ENCODE data around the gene OCEL1.
"Not testable (repeated sequence)": the region's sequence is repeated elsewhere in the genome, so short reads cannot be mapped to it uniquely, and the experiment has no call there.

OCEL1 gene

DNA sequence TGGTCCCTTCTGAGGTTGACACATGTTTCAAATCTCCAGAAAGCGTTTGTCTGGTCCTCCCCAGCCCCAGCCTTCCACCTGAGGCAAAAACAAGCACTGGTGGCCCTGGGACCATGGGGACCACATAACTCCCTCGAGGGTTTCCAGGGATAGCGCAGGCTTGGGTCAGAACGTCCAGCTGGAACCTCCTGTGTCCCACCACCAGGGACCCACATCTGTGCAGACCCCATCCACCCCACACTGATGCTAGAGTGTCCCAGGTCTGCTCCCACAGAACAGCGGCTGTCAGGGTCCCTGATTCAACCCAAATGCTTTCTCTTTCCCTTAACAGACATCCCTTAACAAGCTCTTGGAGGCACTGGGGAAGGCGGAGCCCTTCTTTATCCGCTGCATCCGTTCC is 40.4 kb upstream of the OCEL1 start:
- DNase-seq (ENCODE audit: low spot score), result no peak
- TF ChIP-seq, protein P1, sequence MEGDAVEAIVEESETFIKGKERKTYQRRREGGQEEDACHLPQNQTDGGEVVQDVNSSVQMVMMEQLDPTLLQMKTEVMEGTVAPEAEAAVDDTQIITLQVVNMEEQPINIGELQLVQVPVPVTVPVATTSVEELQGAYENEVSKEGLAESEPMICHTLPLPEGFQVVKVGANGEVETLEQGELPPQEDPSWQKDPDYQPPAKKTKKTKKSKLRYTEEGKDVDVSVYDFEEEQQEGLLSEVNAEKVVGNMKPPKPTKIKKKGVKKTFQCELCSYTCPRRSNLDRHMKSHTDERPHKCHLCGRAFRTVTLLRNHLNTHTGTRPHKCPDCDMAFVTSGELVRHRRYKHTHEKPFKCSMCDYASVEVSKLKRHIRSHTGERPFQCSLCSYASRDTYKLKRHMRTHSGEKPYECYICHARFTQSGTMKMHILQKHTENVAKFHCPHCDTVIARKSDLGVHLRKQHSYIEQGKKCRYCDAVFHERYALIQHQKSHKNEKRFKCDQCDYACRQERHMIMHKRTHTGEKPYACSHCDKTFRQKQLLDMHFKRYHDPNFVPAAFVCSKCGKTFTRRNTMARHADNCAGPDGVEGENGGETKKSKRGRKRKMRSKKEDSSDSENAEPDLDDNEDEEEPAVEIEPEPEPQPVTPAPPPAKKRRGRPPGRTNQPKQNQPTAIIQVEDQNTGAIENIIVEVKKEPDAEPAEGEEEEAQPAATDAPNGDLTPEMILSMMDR (IDR thresholded peaks at IDR 0.05; ENCODE audit: extremely low read depth, insufficient read depth, missing control alignments), result no peak
- in situ Hi-C loops (cut with MboI; ENCODE audit: low pct_unique_long_range_greater_than_20kb, low sequenced_read_pairs, unreplicated experiment), result no loop called here

DNA sequence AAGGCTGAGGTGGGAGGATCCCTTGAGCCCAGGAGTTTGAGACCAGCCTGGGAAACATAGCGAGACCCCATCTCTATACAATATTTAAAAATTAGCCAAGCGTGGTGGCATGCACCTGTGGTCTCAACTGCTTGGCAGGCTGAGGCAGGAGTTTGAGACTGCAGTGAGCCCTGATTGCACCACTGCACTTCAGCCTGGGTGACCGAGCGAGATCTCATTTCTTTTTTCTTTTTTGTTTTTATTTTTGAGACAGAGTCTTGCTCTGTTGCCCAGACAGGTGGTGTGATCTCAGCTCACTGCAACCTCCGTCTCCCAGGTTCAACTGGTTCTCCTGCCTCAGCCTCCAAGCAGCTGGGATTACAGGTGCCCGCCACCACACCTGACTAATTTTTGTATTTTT is 34.3 kb upstream of the OCEL1 start:
- DNase-seq (ENCODE audit: low spot score); in situ Hi-C loops (cut with MboI; ENCODE audit: low pct_unique_long_range_greater_than_20kb, low sequenced_read_pairs, unreplicated experiment): not testable (repeated sequence)

DNA sequence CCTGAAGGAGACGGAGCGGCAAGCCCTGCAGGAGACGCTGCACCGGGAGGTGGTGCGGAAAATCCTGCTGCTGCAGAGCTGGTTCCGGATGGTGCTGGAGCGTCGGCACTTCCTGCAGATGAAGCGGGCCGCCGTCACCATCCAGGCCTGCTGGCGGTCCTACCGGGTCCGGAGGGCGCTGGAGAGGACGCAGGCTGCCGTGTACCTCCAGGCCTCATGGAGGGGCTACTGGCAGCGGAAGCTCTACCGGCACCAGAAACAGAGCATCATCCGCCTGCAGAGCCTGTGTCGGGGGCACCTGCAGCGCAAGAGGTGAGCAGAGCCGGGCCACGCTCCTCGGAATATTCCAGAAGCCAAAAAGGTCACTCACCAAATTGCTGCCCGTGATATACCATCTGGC is 33.3 kb upstream of the OCEL1 start:
- in situ Hi-C loops (cut with MboI; ENCODE audit: low pct_unique_long_range_greater_than_20kb, low sequenced_read_pairs, unreplicated experiment), result no loop called here
- TF ChIP-seq, protein P1 (IDR thresholded peaks at IDR 0.05; ENCODE audit: extremely low read depth, insufficient read depth, missing control alignments), result no peak

DNA sequence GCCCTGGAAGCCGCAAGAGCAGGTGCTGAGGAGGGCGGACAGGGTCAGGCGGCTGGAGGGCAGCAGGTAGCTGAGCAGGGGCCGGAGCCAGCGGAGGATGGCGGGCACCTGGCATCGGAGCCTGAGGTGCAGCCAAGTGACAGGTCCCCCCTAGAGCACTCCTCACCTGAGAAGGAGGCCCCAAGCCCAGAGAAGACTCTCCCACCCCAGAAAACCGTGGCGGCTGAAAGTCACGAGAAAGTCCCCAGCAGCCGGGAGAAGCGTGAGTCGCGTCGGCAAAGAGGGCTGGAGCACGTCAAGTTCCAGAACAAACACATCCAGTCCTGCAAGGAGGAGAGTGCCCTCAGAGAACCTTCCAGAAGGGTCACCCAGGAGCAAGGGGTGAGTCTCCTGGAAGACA is 31.4 kb upstream of the OCEL1 start:
- in situ Hi-C loops (cut with MboI; ENCODE audit: low pct_unique_long_range_greater_than_20kb, low sequenced_read_pairs, unreplicated experiment), result no loop called here
- TF ChIP-seq, protein P1 (IDR thresholded peaks at IDR 0.05; ENCODE audit: extremely low read depth, insufficient read depth, missing control alignments), result no peak
- DNase-seq (ENCODE audit: low spot score), result no peak

More for the DNA sequence above, 33.3 kb upstream of the OCEL1 start:
- no peak for DNase-seq (ENCODE audit: low spot score)

DNA sequence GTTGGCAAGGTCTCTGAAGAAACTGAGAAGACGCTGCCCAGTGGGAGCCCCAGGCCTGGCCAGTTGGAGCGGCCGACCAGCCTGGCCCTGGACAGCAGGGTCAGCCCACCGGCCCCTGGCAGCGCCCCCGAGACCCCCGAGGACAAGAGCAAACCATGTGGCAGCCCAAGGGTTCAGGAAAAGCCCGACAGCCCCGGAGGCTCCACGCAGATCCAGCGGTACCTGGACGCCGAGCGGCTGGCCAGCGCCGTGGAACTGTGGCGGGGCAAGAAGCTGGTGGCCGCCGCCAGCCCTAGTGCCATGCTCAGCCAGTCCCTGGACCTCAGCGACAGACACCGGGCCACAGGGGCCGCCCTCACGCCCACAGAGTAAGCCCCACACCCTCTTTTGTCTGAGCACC is 30.9 kb upstream of the OCEL1 start:
- DNase-seq (ENCODE audit: low spot score), result no peak
- TF ChIP-seq, protein P1 (IDR thresholded peaks at IDR 0.05; ENCODE audit: extremely low read depth, insufficient read depth, missing control alignments), result no peak
- in situ Hi-C loops (cut with MboI; ENCODE audit: low pct_unique_long_range_greater_than_20kb, low sequenced_read_pairs, unreplicated experiment), result no loop called here

DNA sequence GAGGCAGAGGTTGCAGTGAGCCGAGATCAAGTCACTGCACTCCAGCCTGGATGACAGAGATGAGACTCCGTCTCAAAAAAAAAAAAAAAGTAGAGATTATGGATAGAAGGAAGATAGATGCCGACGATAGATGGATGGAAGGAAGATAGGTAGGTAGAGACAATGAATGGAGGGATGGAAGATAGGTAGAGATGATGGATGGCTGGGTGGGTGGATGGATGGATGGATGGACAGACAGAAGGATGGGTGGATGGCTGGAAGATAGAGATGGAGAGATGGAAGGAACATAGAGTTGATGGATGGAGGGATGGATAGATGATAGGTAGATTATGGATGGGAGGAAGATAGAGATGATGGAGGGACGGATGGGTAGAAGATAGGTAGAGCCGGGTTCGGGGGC is 29.4 kb upstream of the OCEL1 start:
- in situ Hi-C loops (cut with MboI; ENCODE audit: low pct_unique_long_range_greater_than_20kb, low sequenced_read_pairs, unreplicated experiment), result no loop called here
- TF ChIP-seq, protein P1 (IDR thresholded peaks at IDR 0.05; ENCODE audit: extremely low read depth, insufficient read depth, missing control alignments), result no peak
- no peak for DNase-seq (ENCODE audit: low spot score)

DNA sequence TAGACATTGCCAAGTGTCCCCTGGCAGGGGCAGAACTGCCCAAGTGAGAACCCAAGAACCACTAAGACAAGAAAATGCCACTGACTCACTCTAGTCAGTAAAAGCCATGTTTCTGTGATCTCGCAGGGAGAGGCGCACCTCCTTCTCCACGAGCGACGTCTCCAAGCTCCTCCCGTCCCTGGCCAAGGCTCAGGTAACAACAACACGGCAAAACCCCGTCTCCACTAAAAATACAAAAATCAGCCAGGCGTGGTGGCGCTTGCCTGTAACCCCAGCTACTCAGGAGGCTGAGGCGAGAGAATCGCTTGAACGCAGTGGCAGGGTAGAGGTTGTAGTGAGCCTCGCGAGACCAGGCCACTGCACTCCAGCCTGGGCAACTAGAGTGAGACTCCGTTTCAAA is 28.4 kb upstream of the OCEL1 start:
- in situ Hi-C loops (cut with MboI; ENCODE audit: low pct_unique_long_range_greater_than_20kb, low sequenced_read_pairs, unreplicated experiment), result no loop called here
- no peak for DNase-seq (ENCODE audit: low spot score)
- TF ChIP-seq, protein P1 (IDR thresholded peaks at IDR 0.05; ENCODE audit: extremely low read depth, insufficient read depth, missing control alignments), result no peak

All from GM13977 (cell line).